ENCODE measurements around the gene NOTCH1.

GRCh38 chr9:136454026-136454796 is 91.6 kb downstream of the NOTCH1 start:
- TF ChIP-seq POLR2A (IDR thresholded peaks at IDR 0.05; ENCODE audit: low read length) (no peak), GATA1 (IDR thresholded peaks at IDR 0.05; ENCODE audit: low read depth, low read length) (no peak)

All from erythroblast (primary cell).